ENCODE results near the gene PSMD10. TPM values are rescaled to one million over a fixed set of nuclear protein-coding genes. Genes with fewer than 3 reads are reported as not detected.

The PSMD10 gene
- total and polyA plus RNA-seq, 5 donors from 2014 or later, result 19.3 to 85.1 (median 67.6) TPM

DNA sequence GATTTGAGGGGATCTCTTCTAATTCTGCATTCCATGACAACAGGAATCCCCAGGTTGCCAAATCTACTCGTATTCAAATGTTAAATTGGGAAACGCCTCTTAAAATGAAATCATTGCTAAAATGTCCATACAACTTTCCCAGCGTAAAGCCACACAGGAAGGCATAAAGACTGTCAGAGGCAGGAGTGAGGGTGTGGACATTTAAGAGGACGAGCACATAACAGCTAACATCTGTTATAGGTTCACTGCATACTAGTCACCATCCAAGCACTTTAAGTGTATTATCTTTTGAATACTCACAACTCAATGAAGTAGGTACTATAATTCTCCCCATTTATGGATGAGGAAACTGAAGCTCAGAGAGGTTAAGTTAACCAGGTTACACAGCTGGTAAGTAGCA, 35.8 kb upstream of the PSMD10 start:
- Mint-ChIP-seq H3K4me1 (peaks cover 0 to 2% (median 0%) of the 10 kb centered on the region in 4 donors), H3K4me3 (no peak overlapping the region), H3K9me3 (no peaks in the 10 kb centered on the region), H3K36me3 (peaks cover 13% of the 10 kb centered on the region), H3K27me3 (no peaks in the 10 kb centered on the region), H3K27ac (no peak overlapping the region)
- Histone ChIP-seq H3K27ac (ENCODE audit: insufficient read depth, low read length, poor library complexity, severe bottlenecking) (no peak overlapping the region), H3K9me3 (ENCODE audit: control insufficient read depth in 2 of 2, low read length in 2 of 2) (no peaks in the 10 kb centered on the region), H3K36me3 (ENCODE audit: control insufficient read depth, insufficient read depth, low read length) (peaks cover 12% of the 10 kb centered on the region), H3K27me3 (ENCODE audit: control insufficient read depth, insufficient read depth, low read length) (no peaks in the 10 kb centered on the region), H3K4me1 (ENCODE audit: control insufficient read depth, insufficient read depth, low read length, poor library complexity, severe bottlenecking) (no peaks in the 10 kb centered on the region), H3K4me3 (ENCODE audit: low read depth, low read length) (no peak overlapping the region)
- DNase-seq, result no peak
- ATAC-seq (ENCODE audit: low read depth in 2 of 2), result no peak

- H3K9me3 ChIP-seq (ENCODE audit: control insufficient read depth in 2 of 2, low read length in 2 of 2), result no peaks in the 10 kb centered on the region
- no peaks in the 10 kb centered on the region for H3K27me3 Mint-ChIP-seq
- no peaks in the 10 kb centered on the region for H3K27me3 ChIP-seq (ENCODE audit: control insufficient read depth, insufficient read depth, low read length)
- no peak overlapping the region for H3K27ac Mint-ChIP-seq
- no peak for DNase-seq
- no peak overlapping the region for H3K27ac ChIP-seq (ENCODE audit: insufficient read depth, low read length, poor library complexity, severe bottlenecking)
- no peak for ATAC-seq (ENCODE audit: low read depth in 2 of 2)
- peaks cover 13% of the 10 kb centered on the region for H3K36me3 Mint-ChIP-seq
- no peaks in the 10 kb centered on the region for H3K9me3 Mint-ChIP-seq
- H3K4me1 Mint-ChIP-seq, result peaks cover 0 to 2% (median 0%) of the 10 kb centered on the region in 4 donors
- H3K4me3 ChIP-seq (ENCODE audit: low read depth, low read length), result no peak overlapping the region
- H3K4me1 ChIP-seq (ENCODE audit: control insufficient read depth, insufficient read depth, low read length, poor library complexity, severe bottlenecking), result no peaks in the 10 kb centered on the region
- no peak overlapping the region for H3K4me3 Mint-ChIP-seq
- H3K36me3 ChIP-seq (ENCODE audit: control insufficient read depth, insufficient read depth, low read length), result peaks cover 12% of the 10 kb centered on the region
Observed at GRCh38 chrX:108126661-108127060, 35.3 kb upstream of the PSMD10 start.

- no peak overlapping the region for H3K4me3 ChIP-seq (ENCODE audit: low read depth, low read length)
- peaks cover 4% of the 10 kb centered on the region for H3K36me3 ChIP-seq (ENCODE audit: control insufficient read depth, insufficient read depth, low read length)
- no peak for DNase-seq
- Mint-ChIP-seq H3K4me1 (no peaks in the 10 kb centered on the region), H3K36me3 (peaks cover 6% of the 10 kb centered on the region), H3K27me3 (no peaks in the 10 kb centered on the region), H3K4me3 (no peak overlapping the region), H3K27ac (no peak overlapping the region), H3K9me3 (no peaks in the 10 kb centered on the region)
- no peaks in the 10 kb centered on the region for H3K4me1 ChIP-seq (ENCODE audit: control insufficient read depth, insufficient read depth, low read length, poor library complexity, severe bottlenecking)
- no peak for ATAC-seq (ENCODE audit: low read depth in 2 of 2)
- H3K9me3 ChIP-seq (ENCODE audit: control insufficient read depth in 2 of 2, low read length in 2 of 2), result no peaks in the 10 kb centered on the region
- H3K27ac ChIP-seq (ENCODE audit: insufficient read depth, low read length, poor library complexity, severe bottlenecking), result no peak overlapping the region
- H3K27me3 ChIP-seq (ENCODE audit: control insufficient read depth, insufficient read depth, low read length), result no peaks in the 10 kb centered on the region
Observed at GRCh38 chrX:108123591-108124366, 32.4 kb upstream of the PSMD10 start.

GRCh38 chrX:108122748-108123147, 31.4 kb upstream of the PSMD10 start:
- Histone ChIP-seq H3K4me3 (ENCODE audit: low read depth, low read length) (no peak overlapping the region), H3K27me3 (ENCODE audit: control insufficient read depth, insufficient read depth, low read length) (no peaks in the 10 kb centered on the region), H3K27ac (ENCODE audit: insufficient read depth, low read length, poor library complexity, severe bottlenecking) (no peak overlapping the region), H3K36me3 (ENCODE audit: control insufficient read depth, insufficient read depth, low read length) (peaks cover under 1% of the 10 kb centered on the region), H3K9me3 (ENCODE audit: control insufficient read depth in 2 of 2, low read length in 2 of 2) (no peaks in the 10 kb centered on the region), H3K4me1 (ENCODE audit: control insufficient read depth, insufficient read depth, low read length, poor library complexity, severe bottlenecking) (no peaks in the 10 kb centered on the region)
- Mint-ChIP-seq H3K27ac (no peak overlapping the region), H3K27me3 (no peaks in the 10 kb centered on the region), H3K36me3 (peaks cover 6% of the 10 kb centered on the region), H3K4me1 (no peaks in the 10 kb centered on the region), H3K9me3 (no peaks in the 10 kb centered on the region), H3K4me3 (peak overlapping the region in 1 of 4 donors; percentile 15)
- peak in 1 of 3 donors; percentile 4 for DNase-seq
- no peak for ATAC-seq (ENCODE audit: low read depth in 2 of 2)

DNA sequence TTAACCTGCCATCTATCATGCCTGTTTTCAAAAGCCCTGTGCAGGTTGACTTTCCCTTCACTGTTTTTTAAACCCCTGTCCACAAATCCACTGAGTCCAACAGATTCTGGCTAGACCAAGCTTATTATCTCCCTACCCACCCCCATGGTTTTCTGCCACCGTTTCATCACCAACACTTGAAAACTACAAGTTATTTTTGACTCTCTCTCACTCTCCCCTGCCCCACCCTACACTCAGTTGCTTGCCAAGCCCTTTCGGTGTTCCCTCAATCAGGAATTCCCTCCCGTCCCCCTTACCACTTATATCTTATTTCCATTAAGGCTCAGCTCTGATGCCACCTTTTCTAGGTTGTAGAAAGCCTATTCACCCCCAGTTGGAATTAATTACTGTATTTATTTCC, 29.9 kb upstream of the PSMD10 start:
- Histone ChIP-seq H3K4me1 (ENCODE audit: control insufficient read depth, insufficient read depth, low read length, poor library complexity, severe bottlenecking) (no peaks in the 10 kb centered on the region), H3K4me3 (ENCODE audit: low read depth, low read length) (no peak overlapping the region), H3K9me3 (ENCODE audit: control insufficient read depth in 2 of 2, low read length in 2 of 2) (no peaks in the 10 kb centered on the region), H3K27ac (ENCODE audit: insufficient read depth, low read length, poor library complexity, severe bottlenecking) (no peak overlapping the region), H3K36me3 (ENCODE audit: control insufficient read depth, insufficient read depth, low read length) (no peaks in the 10 kb centered on the region), H3K27me3 (ENCODE audit: control insufficient read depth, insufficient read depth, low read length) (no peaks in the 10 kb centered on the region)
- no peaks in the 10 kb centered on the region for H3K9me3 Mint-ChIP-seq
- DNase-seq (no peak), ATAC-seq (ENCODE audit: low read depth in 2 of 2) (no peak)
- no peak overlapping the region for H3K27ac Mint-ChIP-seq
- no peaks in the 10 kb centered on the region for H3K4me1 Mint-ChIP-seq
- H3K27me3 Mint-ChIP-seq, result no peaks in the 10 kb centered on the region
- H3K4me3 Mint-ChIP-seq, result no peak overlapping the region
- peaks cover 6% of the 10 kb centered on the region for H3K36me3 Mint-ChIP-seq

- H3K27me3 Mint-ChIP-seq, result no peaks in the 10 kb centered on the region
- Histone ChIP-seq H3K27ac (ENCODE audit: insufficient read depth, low read length, poor library complexity, severe bottlenecking) (no peak overlapping the region), H3K9me3 (ENCODE audit: control insufficient read depth in 2 of 2, low read length in 2 of 2) (no peaks in the 10 kb centered on the region), H3K36me3 (ENCODE audit: control insufficient read depth, insufficient read depth, low read length) (no peaks in the 10 kb centered on the region), H3K4me3 (ENCODE audit: low read depth, low read length) (no peak overlapping the region), H3K4me1 (ENCODE audit: control insufficient read depth, insufficient read depth, low read length, poor library complexity, severe bottlenecking) (no peaks in the 10 kb centered on the region), H3K27me3 (ENCODE audit: control insufficient read depth, insufficient read depth, low read length) (no peaks in the 10 kb centered on the region)
- ATAC-seq (ENCODE audit: low read depth in 2 of 2), result no peak
- no peaks in the 10 kb centered on the region for H3K9me3 Mint-ChIP-seq
- no peaks in the 10 kb centered on the region for H3K36me3 Mint-ChIP-seq
- DNase-seq, result no peak
- H3K4me1 Mint-ChIP-seq, result peaks cover 0 to 7% (median 0%) of the 10 kb centered on the region in 4 donors
- no peak overlapping the region for H3K27ac Mint-ChIP-seq
- no peak overlapping the region for H3K4me3 Mint-ChIP-seq
Observed at GRCh38 chrX:108117988-108118387, 26.6 kb upstream of the PSMD10 start.

- H3K27me3 ChIP-seq (ENCODE audit: control insufficient read depth, insufficient read depth, low read length), result no peaks in the 10 kb centered on the region
- no peak overlapping the region for H3K4me3 ChIP-seq (ENCODE audit: low read depth, low read length)
- no peak for DNase-seq
- Mint-ChIP-seq H3K4me1 (peaks cover 0 to 7% (median 0%) of the 10 kb centered on the region in 4 donors), H3K27me3 (no peaks in the 10 kb centered on the region), H3K9me3 (no peaks in the 10 kb centered on the region), H3K27ac (no peak overlapping the region), H3K4me3 (no peak overlapping the region), H3K36me3 (no peaks in the 10 kb centered on the region)
- H3K9me3 ChIP-seq (ENCODE audit: control insufficient read depth in 2 of 2, low read length in 2 of 2), result no peaks in the 10 kb centered on the region
- ATAC-seq (ENCODE audit: low read depth in 2 of 2), result no peak
- H3K36me3 ChIP-seq (ENCODE audit: control insufficient read depth, insufficient read depth, low read length), result no peaks in the 10 kb centered on the region
- H3K4me1 ChIP-seq (ENCODE audit: control insufficient read depth, insufficient read depth, low read length, poor library complexity, severe bottlenecking), result no peaks in the 10 kb centered on the region
- no peak overlapping the region for H3K27ac ChIP-seq (ENCODE audit: insufficient read depth, low read length, poor library complexity, severe bottlenecking)
Observed at GRCh38 chrX:108114541-108114940, 23.2 kb upstream of the PSMD10 start.

DNA sequence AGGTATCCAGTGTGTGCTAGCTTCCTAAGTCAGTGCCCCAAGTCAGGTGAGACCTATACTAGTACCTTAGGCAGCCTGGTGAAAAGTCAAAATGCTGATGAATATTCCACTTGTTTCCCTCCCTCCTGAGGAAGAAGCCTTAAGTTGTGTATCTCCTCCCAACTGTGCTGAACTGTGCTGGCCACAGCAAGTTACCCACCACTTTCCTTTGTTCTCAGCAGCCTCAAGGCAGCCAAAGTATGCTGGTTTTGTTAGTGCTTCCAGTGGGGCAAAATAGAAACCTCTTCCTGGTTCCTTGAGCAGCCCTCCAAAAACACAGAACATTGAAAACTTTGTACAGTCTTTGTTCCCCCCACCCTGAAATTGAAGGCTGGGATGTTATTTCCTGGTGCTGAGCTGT, 14.1 kb upstream of the PSMD10 start:
- H3K9me3 Mint-ChIP-seq, result peaks cover 0 to 3% (median 0%) of the 10 kb centered on the region in 7 donors
- H3K4me3 Mint-ChIP-seq, result no peak overlapping the region
- no peak for ATAC-seq (ENCODE audit: low read depth in 2 of 2)

More for the DNA sequence above, 14.1 kb upstream of the PSMD10 start:
- Histone ChIP-seq H3K9me3 (ENCODE audit: control insufficient read depth in 2 of 2, low read length in 2 of 2) (no peaks in the 10 kb centered on the region), H3K36me3 (ENCODE audit: control insufficient read depth, insufficient read depth, low read length) (no peaks in the 10 kb centered on the region), H3K27me3 (ENCODE audit: control insufficient read depth, insufficient read depth, low read length) (no peaks in the 10 kb centered on the region), H3K4me1 (ENCODE audit: control insufficient read depth, insufficient read depth, low read length, poor library complexity, severe bottlenecking) (no peaks in the 10 kb centered on the region), H3K27ac (ENCODE audit: insufficient read depth, low read length, poor library complexity, severe bottlenecking) (no peak overlapping the region), H3K4me3 (ENCODE audit: low read depth, low read length) (no peak overlapping the region)
- H3K27me3 Mint-ChIP-seq, result no peaks in the 10 kb centered on the region
- H3K36me3 Mint-ChIP-seq, result peaks cover 3% of the 10 kb centered on the region
- H3K27ac Mint-ChIP-seq, result no peak overlapping the region
- H3K4me1 Mint-ChIP-seq, result peaks cover 0 to 7% (median under 1%) of the 10 kb centered on the region in 4 donors
- no peak for DNase-seq

Measured in CD4-positive, CD25-positive, alpha-beta regulatory T cell (primary cell).